GM19099 (cell line): ENCODE data around the gene PRKAR2B.

Experiments
- POLR2A ChIP-seq: IDR thresholded peaks from 3 replicates; pipeline ENCODE4 v1.6.1; 2011; ENCODE audit warnings: low read depth; ENCODE audit not compliant: insufficient read length; ENCODE audit errors: extremely low read depth

The PRKAR2B gene

GRCh38 chr7:107020400-107020799 lies 24.1 kb upstream of the PRKAR2B start:
- no peak for TF ChIP-seq POLR2A

- no peak for TF ChIP-seq POLR2A
Measured at GRCh38 chr7:107021600-107021999, 22.9 kb upstream of the PRKAR2B start.

- no peak for TF ChIP-seq POLR2A
Measured at GRCh38 chr7:107023522-107024151, 20.9 kb upstream of the PRKAR2B start.

- no peak for TF ChIP-seq POLR2A
Measured at GRCh38 chr7:107024906-107025305, 19.6 kb upstream of the PRKAR2B start.

GRCh38 chr7:107025449-107026103 lies 18.9 kb upstream of the PRKAR2B start:
- TF ChIP-seq POLR2A: no peak

GRCh38 chr7:107026166-107026565 lies 18.3 kb upstream of the PRKAR2B start:
- no peak for TF ChIP-seq POLR2A

- TF ChIP-seq POLR2A: no peak
Measured at GRCh38 chr7:107027208-107027607, 17.3 kb upstream of the PRKAR2B start.

- TF ChIP-seq POLR2A: no peak
Measured at GRCh38 chr7:107029061-107029763, 15.3 kb upstream of the PRKAR2B start.

- no peak for TF ChIP-seq POLR2A
Measured at GRCh38 chr7:107029764-107030286, 14.7 kb upstream of the PRKAR2B start.

- TF ChIP-seq POLR2A: no peak
Measured at GRCh38 chr7:107032050-107032449, 12.5 kb upstream of the PRKAR2B start.

- no peak for TF ChIP-seq POLR2A
Measured at GRCh38 chr7:107032720-107033438, 11.6 kb upstream of the PRKAR2B start.

GRCh38 chr7:107034553-107034952 lies 10.0 kb upstream of the PRKAR2B start:
- TF ChIP-seq POLR2A: no peak

- no peak for TF ChIP-seq POLR2A
Measured at GRCh38 chr7:107035446-107035845, 9.1 kb upstream of the PRKAR2B start.

- TF ChIP-seq POLR2A: no peak
Measured at GRCh38 chr7:107036535-107036934, 8.0 kb upstream of the PRKAR2B start.
